H9 (cell line): ENCODE measurements around the gene FXR1. TPM values are rescaled to one million over a fixed set of nuclear protein-coding genes. Genes with fewer than 3 reads are reported as not detected.

Experiments
- DNase-seq: peaks from one replicate; pipeline ENCODE4 v3.0.0-alpha.2; 2017
- H2AFZ ChIP-seq: one replicate; pipeline ENCODE4 v1.6.1; 2013; ENCODE audit warnings: mild to moderate bottlenecking, low read length, control low read depth, moderate library complexity
- H2AK5ac ChIP-seq: 2 replicates; pipeline ENCODE4 v1.6.1; 2013; ENCODE audit warnings: low read length, control low read depth, mixed read lengths; ENCODE audit not compliant: insufficient read length
- H2BK120ac ChIP-seq: one replicate; pipeline ENCODE4 v1.6.1; 2013; ENCODE audit warnings: low read depth, mild to moderate bottlenecking, low read length, control low read depth, inconsistent platforms; ENCODE audit not compliant: poor library complexity, severe bottlenecking
- H2BK12ac ChIP-seq: 2 replicates; pipeline ENCODE4 v1.6.1; 2013; ENCODE audit warnings: low read length, control low read depth, mixed read lengths, low read depth; ENCODE audit not compliant: insufficient read length
- H2BK15ac ChIP-seq: 2 replicates; pipeline ENCODE4 v1.6.1; 2013; ENCODE audit warnings: low read depth, low read length, control low read depth
- H2BK20ac ChIP-seq: one replicate; pipeline ENCODE4 v1.6.1; 2013; ENCODE audit warnings: low read depth, mild to moderate bottlenecking, low read length, control low read depth, inconsistent platforms; ENCODE audit not compliant: poor library complexity, severe bottlenecking
- H2BK5ac ChIP-seq: 2 replicates; pipeline ENCODE4 v1.6.1; 2013; ENCODE audit warnings: low read length, control low read depth, mixed read lengths; ENCODE audit not compliant: insufficient read length
- H3K14ac ChIP-seq: 2 replicates; pipeline ENCODE4 v1.6.1; 2013; ENCODE audit warnings: low read length, control low read depth; ENCODE audit not compliant: insufficient read depth
- H3K18ac ChIP-seq: 2 replicates; pipeline ENCODE4 v1.6.1; 2013; ENCODE audit warnings: low read depth, mild to moderate bottlenecking, mixed read lengths, low read length, control low read depth; ENCODE audit not compliant: insufficient read length
- H3K23ac ChIP-seq: 2 replicates; pipeline ENCODE4 v1.6.1; 2013; ENCODE audit warnings: low read length, control low read depth, mixed read lengths, low read depth; ENCODE audit not compliant: insufficient read length
- H3K23me2 ChIP-seq: 2 replicates; pipeline ENCODE4 v1.6.1; 2013; ENCODE audit warnings: low read depth, mild to moderate bottlenecking, mixed read lengths, low read length, control low read depth; ENCODE audit not compliant: insufficient read length, poor library complexity, severe bottlenecking
- H3K27ac ChIP-seq: 2 replicates; pipeline ENCODE4 v1.5.1; 2013; ENCODE audit warnings: low read length, control low read depth, mixed read lengths, low read depth; ENCODE audit not compliant: insufficient read length
- H3K27me3 ChIP-seq: 2 replicates; pipeline ENCODE4 v1.6.1; 2013; ENCODE audit warnings: low read length, control low read depth, inconsistent platforms; ENCODE audit not compliant: insufficient read depth
- H3K4ac ChIP-seq: 2 replicates; pipeline ENCODE4 v1.6.1; 2013; ENCODE audit warnings: low read depth, mild to moderate bottlenecking, control low read depth, inconsistent platforms, low read length, moderate library complexity
- H3K4me1 ChIP-seq: 2 replicates; pipeline ENCODE4 v1.6.1; 2013; ENCODE audit warnings: low read length, control low read depth, inconsistent platforms; ENCODE audit not compliant: insufficient read depth
- H3K4me2 ChIP-seq: 2 replicates; pipeline ENCODE4 v1.6.1; 2013; ENCODE audit warnings: low read length, control low read depth, mixed read lengths; ENCODE audit not compliant: insufficient read length, insufficient read depth
- H3K56ac ChIP-seq: 2 replicates; pipeline ENCODE4 v1.6.1; 2013; ENCODE audit warnings: low read depth, mild to moderate bottlenecking, mixed read lengths, low read length, control low read depth; ENCODE audit not compliant: insufficient read length
- H3K79me1 ChIP-seq: 2 replicates; pipeline ENCODE4 v1.6.1; 2013; ENCODE audit warnings: low read depth, mild to moderate bottlenecking, moderate library complexity, low read length, control low read depth, inconsistent platforms; ENCODE audit not compliant: insufficient read depth, poor library complexity, severe bottlenecking
- H3K79me2 ChIP-seq: 2 replicates; pipeline ENCODE4 v1.6.1; 2013; ENCODE audit warnings: low read length, control low read depth, inconsistent platforms; ENCODE audit not compliant: insufficient read depth
- H3K9ac ChIP-seq: 2 replicates; pipeline ENCODE4 v1.6.1; 2013; ENCODE audit warnings: low read length, control low read depth, mixed read lengths; ENCODE audit not compliant: insufficient read length; ENCODE audit errors: extremely low read depth
- H3K9me3 ChIP-seq: one replicate; pipeline ENCODE4 v1.6.1; 2013; ENCODE audit warnings: low read depth, low read length, inconsistent platforms; ENCODE audit not compliant: control insufficient read depth
- H3T11ph ChIP-seq: one replicate; pipeline ENCODE4 v1.6.1; 2013; ENCODE audit warnings: mild to moderate bottlenecking, low read length, control low read depth, inconsistent platforms
- H4K20me1 ChIP-seq: one replicate; pipeline ENCODE4 v1.6.1; 2013; ENCODE audit not compliant: control insufficient read depth, insufficient read length, insufficient read depth
- H4K5ac ChIP-seq: 2 replicates; pipeline ENCODE4 v1.6.1; 2013; ENCODE audit warnings: low read depth, mild to moderate bottlenecking, mixed read lengths, low read length, control low read depth; ENCODE audit not compliant: insufficient read length
- H4K8ac ChIP-seq: replicated peaks from 2 replicates; pipeline ENCODE4 v1.6.1; 2013; ENCODE audit warnings: low read length, control low read depth, mixed read lengths, low read depth; ENCODE audit not compliant: insufficient read length
- H4K91ac ChIP-seq: 2 replicates; pipeline ENCODE4 v1.6.1; 2013; ENCODE audit warnings: low read depth, mild to moderate bottlenecking, moderate library complexity, mixed read lengths, low read length, control low read depth; ENCODE audit not compliant: insufficient read length
- H3K27ac Mint-ChIP-seq, 3 experiments: 2 replicates in 2 of 3; 3 replicates in 1 of 3; pipeline ENCODE4 v1.8.0; 2020 to 2021; ENCODE audit warnings: mixed read lengths in 3 of 3, mild to moderate bottlenecking in 1 of 3, moderate library complexity in 1 of 3
- H3K27me3 Mint-ChIP-seq: 2 replicates; pipeline ENCODE4 v1.8.0; 2021; ENCODE audit warnings: low read depth, mild to moderate bottlenecking, moderate library complexity, mixed read lengths
- H3K36me3 Mint-ChIP-seq, 3 experiments: 2 replicates in 2 of 3; 3 replicates in 1 of 3; pipeline ENCODE4 v1.8.0; 2020 to 2021; ENCODE audit warnings: low read depth in 3 of 3, mixed read lengths in 3 of 3; ENCODE audit not compliant: insufficient read depth in 1 of 3
- H3K4me1 Mint-ChIP-seq, 2 experiments: 2 replicates each; pipeline ENCODE4 v1.8.0; 2020; ENCODE audit warnings: mixed read lengths in 2 of 2
- H3K4me3 Mint-ChIP-seq, 2 experiments: 2 replicates in 1 of 2; 3 replicates in 1 of 2; pipeline ENCODE4 v1.8.0; 2020 to 2021; ENCODE audit warnings: mild to moderate bottlenecking in 2 of 2, mixed read lengths in 2 of 2, moderate library complexity in 1 of 2
- H3K9me3 Mint-ChIP-seq, 2 experiments: 2 replicates in 1 of 2; 3 replicates in 1 of 2; pipeline ENCODE4 v1.8.0; 2020; ENCODE audit warnings: mild to moderate bottlenecking in 2 of 2, mixed read lengths in 2 of 2, moderate library complexity in 1 of 2
- CTCF ChIP-seq: fragments of 200-600 bp; sonication (generic); conservative IDR thresholded peaks from 3 replicates; pipeline ENCODE4 v1.8.0; 2021; ENCODE audit warnings: antibody characterized with exemption, mild to moderate bottlenecking
- WGBS: extraction: QIAGEN DNeasy Blood & Tissue Kit; methylation state at CpG from one replicate; pipeline ENCODE4 v1.1.7; 2013; ENCODE audit warnings: missing lambda C conversion rate, low lambda C conversion rate, mixed read lengths; ENCODE audit not compliant: insufficient read length; ENCODE audit errors: extremely low coverage; 5-methylcytosine and 5-hydroxymethylcytosine counted together
- total RNA-seq: library from RNA; stranded (reverse); gene quantifications from 2 replicates; pipeline ENCODE4 v1.2.1, GENCODE V29; 2021

FXR1 gene
- total RNA-seq, 1 experiment from 2014 or later: 240 TPM

- no CpG with 5 or more reads among the region's 1 CpG for WGBS
- peak overlapping the region in 1 of 3 experiments; percentile 47; a peak in 1 of 7 replicates for H3K27ac Mint-ChIP-seq
- no peaks in the 10 kb centered on the region for H4K20me1 ChIP-seq
Measured at GRCh38 chr3:180918542-180918941, 6.1 kb downstream of the FXR1 start.

More at GRCh38 chr3:180918542-180918941, 6.1 kb downstream of the FXR1 start:
- Histone ChIP-seq H3K9ac (no peak overlapping the region), H3K23ac (no peak overlapping the region), H3K4ac (no peak overlapping the region), H3K18ac (no peak overlapping the region), H2BK15ac (no peak overlapping the region), H3K27me3 (no peaks in the 10 kb centered on the region), H3K23me2 (peaks cover under 1% of the 10 kb centered on the region), H3K27ac (no peak overlapping the region), H3K79me1 (no peaks in the 10 kb centered on the region), H4K91ac (no peak overlapping the region), H3K79me2 (peaks cover 85% of the 10 kb centered on the region), H3K9me3 (no peaks in the 10 kb centered on the region), H3K4me2 (no peak overlapping the region), H3K56ac (no peak overlapping the region), H2BK5ac (no peak overlapping the region), H2BK20ac (no peak overlapping the region), H4K8ac (no peak overlapping the region), H3K4me1 (peaks cover 3% of the 10 kb centered on the region; the same call in 1 of the 2 replicates), H4K5ac (no peak overlapping the region), H2AK5ac (no peak overlapping the region), H2AFZ (no peak overlapping the region), H2BK120ac (no peak overlapping the region), H3K14ac (no peak overlapping the region), H3T11ph (no peak overlapping the region), H2BK12ac (no peak overlapping the region)
- no peak overlapping the region for H3K4me3 Mint-ChIP-seq
- H3K4me1 Mint-ChIP-seq: peaks cover 55 to 56% of the 10 kb centered on the region in 2 experiments
- H3K9me3 Mint-ChIP-seq: no peaks in the 10 kb centered on the region
- TF ChIP-seq CTCF: no peak
- H3K27me3 Mint-ChIP-seq: no peaks in the 10 kb centered on the region; the same call in 1 of the 2 replicates
- DNase-seq: no peak
- peaks cover 28 to 59% (median 47%) of the 10 kb centered on the region in 3 experiments; a peak in 6 of 7 replicates for H3K36me3 Mint-ChIP-seq
